Measurements from ENCODE around the gene LIFR. TPM values are rescaled to one million over a fixed set of nuclear protein-coding genes. Genes with fewer than 3 reads are reported as not detected.

Gene LIFR
- total RNA-seq, 1 donor from 2014 or later: 2.2 TPM

- Mint-ChIP-seq H3K27ac (no peak overlapping the region), H3K4me1 (peaks cover 7% of the 10 kb centered on the region), H3K4me3 (no peak overlapping the region), H3K36me3 (no peaks in the 10 kb centered on the region), H3K27me3 (ENCODE audit: insufficient read depth, low read depth) (peaks cover 5% of the 10 kb centered on the region), H3K9me3 (no peaks in the 10 kb centered on the region)
- H3K27ac ChIP-seq: no peak overlapping the region
- no peak for DNase-seq (ENCODE audit: low spot score)
- H3K9ac ChIP-seq: no peak overlapping the region
- no peak overlapping the region for H2AFZ ChIP-seq (replicated peaks)
- no peaks in the 10 kb centered on the region for H3K79me2 ChIP-seq (ENCODE audit: low read depth)
- TF ChIP-seq CTCF (IDR thresholded peaks at IDR 0.05): no peak
- no peak for TF ChIP-seq EZH2 (IDR thresholded peaks at IDR 0.05)
- no peak for TF ChIP-seq EZH2phosphoT487 (IDR thresholded peaks at IDR 0.05)
- H3K4me1 ChIP-seq: no peaks in the 10 kb centered on the region
- no peak overlapping the region for H3K4me3 ChIP-seq
- no peaks in the 10 kb centered on the region for H3F3A ChIP-seq (ENCODE audit: low read depth)
- no peaks in the 10 kb centered on the region for H3K27me3 ChIP-seq
- H3K9me3 ChIP-seq (ENCODE audit: low read depth): no peaks in the 10 kb centered on the region
- H3K36me3 ChIP-seq: no peaks in the 10 kb centered on the region
- no peaks in the 10 kb centered on the region for H4K20me1 ChIP-seq (ENCODE audit: low read depth)
- no peak overlapping the region for H3K4me2 ChIP-seq
Measured at GRCh38 chr5:38581597-38581996, 25.2 kb upstream of the LIFR start.

- no peaks in the 10 kb centered on the region for H4K20me1 ChIP-seq (ENCODE audit: low read depth)
- no peak for DNase-seq (ENCODE audit: low spot score)
- H3K27me3 Mint-ChIP-seq (ENCODE audit: insufficient read depth, low read depth): peaks cover 5% of the 10 kb centered on the region
- no peaks in the 10 kb centered on the region for H3F3A ChIP-seq (ENCODE audit: low read depth)
- H3K4me1 Mint-ChIP-seq: peaks cover 15% of the 10 kb centered on the region
- no peaks in the 10 kb centered on the region for H3K9me3 Mint-ChIP-seq
- no peaks in the 10 kb centered on the region for H3K79me2 ChIP-seq (ENCODE audit: low read depth)
- no peak overlapping the region for H3K9ac ChIP-seq
- H3K4me3 ChIP-seq: no peak overlapping the region
- no peaks in the 10 kb centered on the region for H3K27me3 ChIP-seq
- H3K4me1 ChIP-seq: no peaks in the 10 kb centered on the region
- H3K9me3 ChIP-seq (ENCODE audit: low read depth): no peaks in the 10 kb centered on the region
- TF ChIP-seq EZH2 (IDR thresholded peaks at IDR 0.05) (no peak), CTCF (IDR thresholded peaks at IDR 0.05) (no peak), EZH2phosphoT487 (IDR thresholded peaks at IDR 0.05) (no peak)
- H3K27ac Mint-ChIP-seq: peak overlapping the region; percentile 46
- H3K36me3 Mint-ChIP-seq: no peaks in the 10 kb centered on the region
- no peak overlapping the region for H3K27ac ChIP-seq
- H3K36me3 ChIP-seq: no peaks in the 10 kb centered on the region
- H2AFZ ChIP-seq (replicated peaks): no peak overlapping the region
- no peak overlapping the region for H3K4me3 Mint-ChIP-seq
- H3K4me2 ChIP-seq: no peak overlapping the region
Measured at GRCh38 chr5:38579105-38579504, 22.7 kb upstream of the LIFR start.

- H3K27me3 ChIP-seq: no peaks in the 10 kb centered on the region
Measured at GRCh38 chr5:38576961-38577684, 20.7 kb upstream of the LIFR start.

GRCh38 chr5:38576442-38576841 is 20.0 kb upstream of the LIFR start:
- Histone ChIP-seq H3K36me3 (no peaks in the 10 kb centered on the region), H3K4me3 (no peak overlapping the region), H3K9me3 (ENCODE audit: low read depth) (no peaks in the 10 kb centered on the region), H3K4me2 (no peak overlapping the region), H3F3A (ENCODE audit: low read depth) (no peaks in the 10 kb centered on the region), H4K20me1 (ENCODE audit: low read depth) (no peaks in the 10 kb centered on the region), H3K27ac (no peak overlapping the region), H3K9ac (no peak overlapping the region), H3K4me1 (no peaks in the 10 kb centered on the region), H2AFZ (replicated peaks) (no peak overlapping the region), H3K79me2 (ENCODE audit: low read depth) (no peaks in the 10 kb centered on the region), H3K27me3 (no peaks in the 10 kb centered on the region)
- TF ChIP-seq CTCF (IDR thresholded peaks at IDR 0.05) (no peak), EZH2 (IDR thresholded peaks at IDR 0.05) (no peak), EZH2phosphoT487 (IDR thresholded peaks at IDR 0.05) (no peak)
- no peak overlapping the region for H3K4me3 Mint-ChIP-seq
- peaks cover 15% of the 10 kb centered on the region for H3K4me1 Mint-ChIP-seq
- H3K27me3 Mint-ChIP-seq (ENCODE audit: insufficient read depth, low read depth): peaks cover 5% of the 10 kb centered on the region
- H3K9me3 Mint-ChIP-seq: no peaks in the 10 kb centered on the region
- H3K27ac Mint-ChIP-seq: no peak overlapping the region
- H3K36me3 Mint-ChIP-seq: no peaks in the 10 kb centered on the region
- DNase-seq (ENCODE audit: low spot score): no peak

More at GRCh38 chr5:38576961-38577684, 20.7 kb upstream of the LIFR start:
- no peak overlapping the region for H3K27ac ChIP-seq
- DNase-seq (ENCODE audit: low spot score): no peak
- no peaks in the 10 kb centered on the region for H3K9me3 ChIP-seq (ENCODE audit: low read depth)
- Mint-ChIP-seq H3K9me3 (no peaks in the 10 kb centered on the region), H3K27me3 (ENCODE audit: insufficient read depth, low read depth) (peaks cover 5% of the 10 kb centered on the region), H3K27ac (peak overlapping the region; percentile 58), H3K4me1 (peaks cover 15% of the 10 kb centered on the region), H3K36me3 (no peaks in the 10 kb centered on the region), H3K4me3 (no peak overlapping the region)
- TF ChIP-seq EZH2 (IDR thresholded peaks at IDR 0.05): no peak
- TF ChIP-seq EZH2phosphoT487 (IDR thresholded peaks at IDR 0.05): no peak
- no peak overlapping the region for H3K4me3 ChIP-seq
- H3K36me3 ChIP-seq: no peaks in the 10 kb centered on the region
- H3K4me2 ChIP-seq: no peak overlapping the region
- no peaks in the 10 kb centered on the region for H4K20me1 ChIP-seq (ENCODE audit: low read depth)
- H2AFZ ChIP-seq (replicated peaks): no peak overlapping the region
- H3K4me1 ChIP-seq: no peaks in the 10 kb centered on the region
- no peak overlapping the region for H3K9ac ChIP-seq
- H3F3A ChIP-seq (ENCODE audit: low read depth): no peaks in the 10 kb centered on the region
- H3K79me2 ChIP-seq (ENCODE audit: low read depth): no peaks in the 10 kb centered on the region
